Neutrophil (primary cell): ENCODE data around the gene CAV3.
"Not testable (repeated sequence)": the region's sequence is repeated elsewhere in the genome, so short reads cannot be mapped to it uniquely, and the experiment has no call there.

Experiments used
- H3K27ac ChIP-seq: fragments of 200-600 bp; sonication (generic); 2 replicates; pipeline ENCODE4 v1.5.1; 2016; ENCODE audit warnings: mild to moderate bottlenecking, moderate library complexity
- H3K27me3 ChIP-seq: fragments of 200-600 bp; sonication (generic); 2 replicates; pipeline ENCODE4 v1.6.0; 2016; ENCODE audit warnings: mild to moderate bottlenecking
- H3K36me3 ChIP-seq: fragments of 200-600 bp; sonication (generic); 2 replicates; pipeline ENCODE4 v1.5.1; 2017
- H3K4me1 ChIP-seq, 2 experiments: fragments of 200-600 bp in 1 of 2; sonication (generic) in 1 of 2; 1 replicate in 1 of 2; 2 replicates in 1 of 2; pipeline versions ENCODE4 v1.5.1 to v1.6.1; 2013 to 2016; ENCODE audit warnings: low read depth in 1 of 2, low read length in 1 of 2, mild to moderate bottlenecking in 1 of 2, moderate library complexity in 1 of 2; ENCODE audit not compliant: control insufficient read depth in 1 of 2, insufficient read depth in 1 of 2
- H3K4me3 ChIP-seq, 2 experiments: fragments of 200-600 bp in 1 of 2; sonication (generic) in 1 of 2; 1 replicate in 1 of 2; 2 replicates in 1 of 2; pipeline ENCODE4 v1.5.1; 2013 to 2016; ENCODE audit warnings: low read depth in 1 of 2, low read length in 1 of 2, mild to moderate bottlenecking in 1 of 2, moderate library complexity in 1 of 2
- H3K9me3 ChIP-seq: fragments of 200-600 bp; sonication (generic); 2 replicates; pipeline ENCODE4 v1.5.1; 2016
- TF ChIP-seq, protein P1 (sequence below): fragments of 200-600 bp; sonication (generic); IDR thresholded peaks from 2 replicates; pipeline ENCODE4 v1.5.1; 2016; ENCODE audit warnings: antibody characterized with exemption

Gene CAV3

DNA sequence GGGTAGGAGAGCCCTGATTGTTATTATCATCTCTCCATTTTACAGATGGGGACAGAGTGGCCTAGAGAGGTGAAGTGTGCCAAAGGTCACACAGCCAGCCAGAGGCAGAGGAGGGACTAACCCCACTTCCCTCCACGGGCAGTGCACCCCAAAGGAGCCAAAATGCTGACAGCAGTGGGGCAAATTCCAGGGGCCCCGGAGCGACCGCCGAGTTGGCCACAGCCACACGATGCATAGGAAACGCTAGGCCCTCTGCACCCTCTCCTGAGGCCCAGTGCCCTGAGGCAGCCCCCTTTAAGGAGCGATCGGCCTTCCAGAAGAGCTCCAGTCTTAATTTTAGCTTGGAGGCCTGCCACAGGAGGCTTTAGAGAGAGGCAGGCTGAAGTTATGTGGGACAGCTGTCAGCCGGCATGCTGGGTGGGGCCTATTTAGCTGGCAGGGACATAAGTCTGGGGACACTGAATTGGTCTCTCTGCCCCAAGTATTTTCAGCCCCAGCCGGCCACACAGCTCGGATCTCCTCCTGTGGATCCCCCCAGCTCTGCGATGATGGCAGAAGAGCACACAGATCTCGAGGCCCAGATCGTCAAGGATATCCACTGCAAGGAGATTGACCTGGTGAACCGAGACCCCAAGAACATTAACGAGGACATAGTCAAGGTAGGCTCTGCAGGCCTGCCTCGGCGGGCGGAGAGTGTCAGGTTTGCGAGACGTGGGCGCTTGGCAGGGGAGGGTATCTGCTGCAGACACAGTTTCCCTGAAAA lies at the start of gene CAV3:
Gene CAV3, plus strand, starts transcription at position 471 of the 763 bp plus-strand sequence. Its CDS starts 75 bp downstream, at position 546.
- Histone ChIP-seq H3K9me3 (no peaks in the 10 kb centered on the region), H3K36me3 (no peaks in the 10 kb centered on the region), H3K4me3 (no peak within 1 kb of the TSS), H3K27me3 (no peaks in the 10 kb centered on the region), H3K27ac (no peak within 1 kb of the TSS), H3K4me1 (no peaks in the 10 kb centered on the region)
- TF ChIP-seq, protein P1, sequence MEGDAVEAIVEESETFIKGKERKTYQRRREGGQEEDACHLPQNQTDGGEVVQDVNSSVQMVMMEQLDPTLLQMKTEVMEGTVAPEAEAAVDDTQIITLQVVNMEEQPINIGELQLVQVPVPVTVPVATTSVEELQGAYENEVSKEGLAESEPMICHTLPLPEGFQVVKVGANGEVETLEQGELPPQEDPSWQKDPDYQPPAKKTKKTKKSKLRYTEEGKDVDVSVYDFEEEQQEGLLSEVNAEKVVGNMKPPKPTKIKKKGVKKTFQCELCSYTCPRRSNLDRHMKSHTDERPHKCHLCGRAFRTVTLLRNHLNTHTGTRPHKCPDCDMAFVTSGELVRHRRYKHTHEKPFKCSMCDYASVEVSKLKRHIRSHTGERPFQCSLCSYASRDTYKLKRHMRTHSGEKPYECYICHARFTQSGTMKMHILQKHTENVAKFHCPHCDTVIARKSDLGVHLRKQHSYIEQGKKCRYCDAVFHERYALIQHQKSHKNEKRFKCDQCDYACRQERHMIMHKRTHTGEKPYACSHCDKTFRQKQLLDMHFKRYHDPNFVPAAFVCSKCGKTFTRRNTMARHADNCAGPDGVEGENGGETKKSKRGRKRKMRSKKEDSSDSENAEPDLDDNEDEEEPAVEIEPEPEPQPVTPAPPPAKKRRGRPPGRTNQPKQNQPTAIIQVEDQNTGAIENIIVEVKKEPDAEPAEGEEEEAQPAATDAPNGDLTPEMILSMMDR, result no peak

DNA sequence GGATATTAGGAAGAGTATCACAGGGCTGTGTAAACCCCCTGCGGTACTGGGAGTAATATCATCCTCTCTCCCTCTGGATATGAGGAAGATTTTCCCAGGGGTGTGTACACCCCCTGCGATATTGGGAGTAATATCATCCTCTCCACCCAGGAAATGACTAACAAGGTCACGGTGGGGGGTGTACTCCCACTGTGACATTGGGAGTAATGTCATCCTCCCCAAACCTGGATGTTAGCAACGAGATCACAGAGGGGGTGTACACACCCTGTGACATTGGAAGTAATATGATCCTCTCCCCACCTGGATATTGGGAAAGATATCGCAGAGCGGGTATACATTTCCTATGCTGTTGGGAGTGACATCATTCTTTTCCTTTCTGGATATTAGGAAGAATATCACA lies 48.6 kb upstream of the CAV3 start:
- H3K4me3 ChIP-seq, H3K9me3 ChIP-seq, H3K36me3 ChIP-seq, H3K4me1 ChIP-seq, H3K27me3 ChIP-seq, H3K27ac ChIP-seq: not testable (repeated sequence)

DNA sequence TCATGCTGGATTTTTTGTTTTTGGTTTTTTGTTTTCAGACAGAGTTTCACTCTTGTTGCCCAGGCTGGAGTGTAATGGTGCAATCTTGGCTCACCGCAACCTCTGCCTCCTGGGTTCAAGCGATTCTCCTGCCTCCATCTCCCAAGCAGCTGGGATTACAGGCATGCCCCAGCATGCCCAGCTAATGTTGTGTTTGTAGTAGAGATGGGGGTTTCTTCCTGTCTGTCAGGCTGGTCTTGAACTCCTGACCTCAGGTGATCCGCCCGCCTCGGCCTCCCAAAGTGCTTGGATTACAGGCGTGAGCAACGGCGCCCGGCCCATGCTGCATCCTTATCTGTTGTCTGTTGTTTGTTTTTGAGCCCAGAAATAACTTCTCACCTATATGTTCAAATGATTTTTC lies 42.3 kb upstream of the CAV3 start:
- not testable (repeated sequence) for H3K27ac ChIP-seq, H3K36me3 ChIP-seq, H3K4me3 ChIP-seq, H3K9me3 ChIP-seq, H3K4me1 ChIP-seq, H3K27me3 ChIP-seq

DNA sequence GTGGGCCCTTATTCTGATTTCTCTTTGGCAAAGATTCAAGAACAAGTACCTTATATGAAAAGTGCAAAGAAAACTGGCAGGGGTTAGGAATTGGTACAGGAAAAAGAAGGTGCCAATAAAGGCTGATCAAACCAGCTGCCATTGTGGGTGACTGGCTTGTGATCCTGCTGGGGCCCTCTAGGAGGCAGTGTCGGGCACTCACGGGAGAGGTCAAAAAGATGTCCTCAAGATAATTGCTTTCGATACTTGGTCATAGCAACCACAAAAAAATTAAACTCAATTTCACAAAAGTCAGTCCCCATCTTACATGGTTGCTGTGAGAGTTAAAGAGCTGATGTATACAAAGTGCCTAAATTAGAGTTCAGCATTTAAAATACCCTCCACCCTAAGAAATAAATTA lies 31.0 kb upstream of the CAV3 start:
- Histone ChIP-seq H3K4me1 (no peaks in the 10 kb centered on the region), H3K9me3 (peaks cover 8% of the 10 kb centered on the region), H3K36me3 (no peaks in the 10 kb centered on the region), H3K27ac (no peak overlapping the region), H3K27me3 (no peaks in the 10 kb centered on the region), H3K4me3 (no peak overlapping the region)
- TF ChIP-seq, protein P1, result no peak

DNA sequence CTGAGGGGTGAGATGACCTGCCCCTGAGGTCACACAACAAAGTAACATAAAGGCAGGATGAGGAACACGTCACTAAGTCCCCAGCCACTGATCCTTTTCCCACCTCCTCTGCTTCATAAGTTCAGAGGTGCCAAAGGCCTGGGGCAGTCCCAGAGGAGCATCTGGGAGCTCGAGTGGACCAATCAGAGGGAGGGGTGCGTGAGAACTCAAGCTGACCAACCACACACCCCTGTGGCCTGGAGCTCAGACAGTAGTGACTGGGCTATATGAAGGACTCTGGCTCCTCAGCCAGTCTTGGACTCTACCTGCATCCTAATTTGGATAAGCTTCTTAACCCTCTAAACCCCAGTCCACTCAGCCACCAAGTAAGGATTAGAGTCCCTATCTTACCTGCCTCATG lies 28.0 kb upstream of the CAV3 start:
- no peaks in the 10 kb centered on the region for H3K27me3 ChIP-seq
- TF ChIP-seq, protein P1, result no peak

DNA sequence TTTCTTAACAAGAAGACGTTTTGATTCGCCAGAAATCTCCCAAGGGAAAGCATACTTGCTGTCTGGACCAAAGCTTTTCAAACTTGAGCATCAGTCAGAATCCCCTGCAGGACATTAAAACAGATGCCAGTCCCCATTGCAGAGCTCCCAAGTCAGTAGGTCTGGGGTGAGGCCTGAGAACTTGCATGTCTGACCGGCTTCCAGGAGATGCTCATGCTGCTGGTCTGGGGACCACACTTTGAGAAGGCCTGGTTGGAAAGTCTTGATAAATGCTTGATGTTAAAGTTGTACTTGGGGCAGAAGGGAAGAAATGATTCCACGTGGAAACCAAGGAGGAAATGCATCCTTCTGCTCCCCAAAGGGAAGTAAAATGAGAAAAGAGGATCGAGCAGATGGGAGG lies 24.3 kb upstream of the CAV3 start:
- TF ChIP-seq, protein P1, result no peak
- H3K36me3 ChIP-seq, result no peaks in the 10 kb centered on the region
- H3K27me3 ChIP-seq, result no peaks in the 10 kb centered on the region
- H3K27ac ChIP-seq, result no peak overlapping the region
- H3K9me3 ChIP-seq, result no peaks in the 10 kb centered on the region
- no peaks in the 10 kb centered on the region for H3K4me1 ChIP-seq
- H3K4me3 ChIP-seq, result no peak overlapping the region

More for the DNA sequence above, 28.0 kb upstream of the CAV3 start:
- Histone ChIP-seq H3K36me3 (no peaks in the 10 kb centered on the region), H3K9me3 (peaks cover 6% of the 10 kb centered on the region), H3K4me1 (no peaks in the 10 kb centered on the region), H3K4me3 (no peak overlapping the region), H3K27ac (no peak overlapping the region)
